CD14-positive monocyte (primary cell): ENCODE results near the gene SGPL1. TPM values are rescaled to one million over a fixed set of nuclear protein-coding genes. Genes with fewer than 3 reads are reported as not detected.

Experiments used
- DNase-seq, 3 donors: peaks; one replicate each; pipeline ENCODE4 v3.0.0-alpha.2; 2011 to 2022
- H2AFZ ChIP-seq: 2 replicates; pipeline ENCODE4 v1.6.0; 2012; ENCODE audit warnings: mild to moderate bottlenecking, low read depth, low read length, inconsistent platforms; ENCODE audit not compliant: insufficient read depth, poor library complexity, severe bottlenecking
- H3K27ac ChIP-seq, 2 donors: 1 replicate in 1 of 2; 2 replicates in 1 of 2; pipeline ENCODE4 v1.5.1; 2012 to 2013; ENCODE audit warnings: low read length in 2 of 2, control low read depth in 1 of 2, inconsistent platforms in 1 of 2, low read depth in 1 of 2, mild to moderate bottlenecking in 1 of 2
- H3K27me3 ChIP-seq, 2 donors: one replicate each; pipeline versions ENCODE4 v1.6.0 to v1.6.1; 2011 to 2013; ENCODE audit warnings: low read length in 2 of 2; ENCODE audit not compliant: control insufficient read depth in 2 of 2, insufficient read depth in 2 of 2
- H3K36me3 ChIP-seq, 2 donors: replicated peaks in 1 of 2; 1 replicate in 1 of 2; 2 replicates in 1 of 2; pipeline versions ENCODE4 v1.5.1 to v1.6.1; 2012 to 2013; ENCODE audit warnings: low read length in 2 of 2, control low read depth in 1 of 2, inconsistent platforms in 1 of 2, mild to moderate bottlenecking in 1 of 2; ENCODE audit not compliant: insufficient read depth in 2 of 2, control insufficient read depth in 1 of 2
- H3K4me1 ChIP-seq, 2 donors: 1 replicate in 1 of 2; 2 replicates in 1 of 2; pipeline versions ENCODE4 v1.5.1 to v1.6.1; 2012 to 2013; ENCODE audit warnings: low read length in 2 of 2, control low read depth in 1 of 2, inconsistent platforms in 1 of 2, mild to moderate bottlenecking in 1 of 2, moderate library complexity in 1 of 2; ENCODE audit not compliant: insufficient read depth in 2 of 2, control insufficient read depth in 1 of 2
- H3K4me2 ChIP-seq: replicated peaks from 2 replicates; pipeline ENCODE3; 2012; ENCODE audit warnings: low read length, moderate library complexity, mild to moderate bottlenecking; ENCODE audit not compliant: poor library complexity, severe bottlenecking; ENCODE audit errors: extremely low read depth
- H3K4me3 ChIP-seq, 3 experiments: fragments of 200-600 bp in 1 of 3; sonication (generic) in 1 of 3; replicated peaks in 1 of 3; 1 replicate in 2 of 3; 2 replicates in 1 of 3; pipeline ENCODE4 v1.5.1; 2011 to 2013; ENCODE audit warnings: low read length in 3 of 3, mild to moderate bottlenecking in 3 of 3, control low read depth in 2 of 3, low read depth in 2 of 3, inconsistent platforms in 1 of 3, moderate library complexity in 1 of 3
- H3K79me2 ChIP-seq: 2 replicates; pipeline ENCODE4 v1.6.0; 2012; ENCODE audit warnings: mild to moderate bottlenecking, control low read depth, inconsistent platforms, low read length, moderate library complexity; ENCODE audit not compliant: insufficient read depth
- H3K9ac ChIP-seq: 2 replicates; pipeline ENCODE4 v1.6.0; 2017; ENCODE audit warnings: low read length, mild to moderate bottlenecking; ENCODE audit not compliant: insufficient read depth, poor library complexity, severe bottlenecking
- H3K9me3 ChIP-seq, 2 donors: replicated peaks in 1 of 2; 1 replicate in 1 of 2; 2 replicates in 1 of 2; pipeline versions ENCODE4 v1.5.1 to v1.6.1; 2012 to 2013; ENCODE audit warnings: low read length in 2 of 2, control low read depth in 1 of 2; ENCODE audit not compliant: control insufficient read depth in 1 of 2, insufficient read depth in 1 of 2
- H4K20me1 ChIP-seq: 2 replicates; pipeline ENCODE4 v1.6.0; 2012; ENCODE audit warnings: mild to moderate bottlenecking, low read length, control low read depth, moderate library complexity; ENCODE audit not compliant: insufficient read depth
- H3K27ac Mint-ChIP-seq, 7 donors: one replicate each; pipeline ENCODE4 v1.8.0; 2020; ENCODE audit warnings: mild to moderate bottlenecking in 7 of 7, mixed read lengths in 7 of 7, moderate library complexity in 6 of 7, inconsistent platforms in 2 of 7
- H3K27me3 Mint-ChIP-seq, 3 donors: one replicate each; pipeline ENCODE4 v1.8.0; 2021 to 2022; ENCODE audit warnings: low read depth in 3 of 3, mild to moderate bottlenecking in 3 of 3, mixed read lengths in 3 of 3, moderate library complexity in 3 of 3, inconsistent platforms in 1 of 3
- H3K36me3 Mint-ChIP-seq, 2 donors: one replicate each; pipeline ENCODE4 v1.8.0; 2020; ENCODE audit warnings: mixed read lengths in 2 of 2, inconsistent platforms in 1 of 2, mild to moderate bottlenecking in 1 of 2
- H3K4me1 Mint-ChIP-seq: one replicate; pipeline ENCODE4 v1.8.0; 2020; ENCODE audit warnings: mild to moderate bottlenecking, mixed read lengths
- H3K4me3 Mint-ChIP-seq, 2 donors: one replicate each; pipeline ENCODE4 v1.8.0; 2020; ENCODE audit warnings: mild to moderate bottlenecking in 2 of 2, mixed read lengths in 2 of 2, moderate library complexity in 1 of 2
- H3K9me3 Mint-ChIP-seq, 7 donors: one replicate each; pipeline ENCODE4 v1.8.0; 2020 to 2022; ENCODE audit warnings: mixed read lengths in 7 of 7, mild to moderate bottlenecking in 6 of 7, moderate library complexity in 6 of 7, inconsistent platforms in 2 of 7
- WGBS: methylation state at CpG from one replicate; pipeline ENCODE4 v1.1.5; 2013; ENCODE audit warnings: missing lambda C conversion rate; ENCODE audit not compliant: insufficient coverage; 5-methylcytosine and 5-hydroxymethylcytosine counted together
- intact Hi-C, 2 donors: fragments of 100-400 bp; cut with micrococcal nuclease; formaldehyde crosslinking; loops; one replicate each; pipeline versions ENCODE4 v1.15.0 to v1.15.1; 2023
- polyA plus RNA-seq, 3 donors: library from polyadenylated mRNA; depleted of rRNA in 1 of 3; unstranded in 2 of 3; stranded (reverse) in 1 of 3; fragments of 300-500 nt in 2 of 3; fragments of >200 nt in 1 of 3; fragmentation: Illumina TruSeq in 2 of 3; gene quantifications; 1 replicate in 2 of 3; 2 replicates in 1 of 3; pipeline ENCODE4 v1.2.3, GENCODE V29; 2012 to 2021
- TF ChIP-seq, protein P1 (sequence below): fragments of 200-600 bp; IDR thresholded peaks from one replicate; pipeline ENCODE4 v1.8.0; 2022; ENCODE audit warnings: antibody characterized with exemption, mild to moderate bottlenecking

The SGPL1 gene
- polyA plus RNA-seq, 3 donors, result 16.6 to 26.8 (median 26.1) TPM

DNA sequence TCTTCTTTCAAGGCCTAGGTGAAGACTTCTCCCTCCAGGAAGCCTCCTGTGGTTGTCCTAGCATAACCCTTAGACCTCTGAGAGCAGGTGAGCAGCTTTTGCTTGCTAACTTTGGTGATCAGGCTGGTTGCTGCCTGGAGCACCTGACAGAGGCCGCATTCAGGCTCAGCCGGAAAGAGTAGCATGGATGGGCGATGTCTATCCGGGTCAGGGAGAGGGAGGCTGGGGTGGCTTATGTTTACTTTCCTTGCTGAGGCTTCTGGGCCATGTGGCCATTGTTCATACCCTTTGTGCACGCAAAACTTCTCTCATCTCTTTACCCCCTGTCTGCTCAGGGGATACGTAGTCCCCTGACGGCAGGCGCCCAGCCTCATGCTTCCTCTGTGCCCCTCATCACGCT, 100.1 kb downstream of the SGPL1 start:
- Histone ChIP-seq H3K4me2 (no peak overlapping the region), H3K4me3 (no peak overlapping the region), H3K9ac (no peak overlapping the region), H3K27ac (no peak overlapping the region), H2AFZ (no peak overlapping the region), H3K9me3 (peaks cover 0 to 9% of the 10 kb centered on the region in 2 donors), H3K79me2 (no peaks in the 10 kb centered on the region), H4K20me1 (no peaks in the 10 kb centered on the region), H3K36me3 (no peaks in the 10 kb centered on the region), H3K4me1 (no peaks in the 10 kb centered on the region), H3K27me3 (no peaks in the 10 kb centered on the region)
- TF ChIP-seq, protein P1, sequence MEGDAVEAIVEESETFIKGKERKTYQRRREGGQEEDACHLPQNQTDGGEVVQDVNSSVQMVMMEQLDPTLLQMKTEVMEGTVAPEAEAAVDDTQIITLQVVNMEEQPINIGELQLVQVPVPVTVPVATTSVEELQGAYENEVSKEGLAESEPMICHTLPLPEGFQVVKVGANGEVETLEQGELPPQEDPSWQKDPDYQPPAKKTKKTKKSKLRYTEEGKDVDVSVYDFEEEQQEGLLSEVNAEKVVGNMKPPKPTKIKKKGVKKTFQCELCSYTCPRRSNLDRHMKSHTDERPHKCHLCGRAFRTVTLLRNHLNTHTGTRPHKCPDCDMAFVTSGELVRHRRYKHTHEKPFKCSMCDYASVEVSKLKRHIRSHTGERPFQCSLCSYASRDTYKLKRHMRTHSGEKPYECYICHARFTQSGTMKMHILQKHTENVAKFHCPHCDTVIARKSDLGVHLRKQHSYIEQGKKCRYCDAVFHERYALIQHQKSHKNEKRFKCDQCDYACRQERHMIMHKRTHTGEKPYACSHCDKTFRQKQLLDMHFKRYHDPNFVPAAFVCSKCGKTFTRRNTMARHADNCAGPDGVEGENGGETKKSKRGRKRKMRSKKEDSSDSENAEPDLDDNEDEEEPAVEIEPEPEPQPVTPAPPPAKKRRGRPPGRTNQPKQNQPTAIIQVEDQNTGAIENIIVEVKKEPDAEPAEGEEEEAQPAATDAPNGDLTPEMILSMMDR, result no peak
- Mint-ChIP-seq H3K27ac (no peak overlapping the region), H3K4me3 (no peak overlapping the region), H3K9me3 (peaks cover 2 to 10% (median 5%) of the 10 kb centered on the region in 7 donors), H3K36me3 (no peaks in the 10 kb centered on the region), H3K4me1 (peaks cover 4% of the 10 kb centered on the region), H3K27me3 (peaks cover 7 to 9% (median 7%) of the 10 kb centered on the region in 3 donors)
- no peak for DNase-seq
- intact Hi-C loops, result no loop called here
- WGBS, result 98% methylated on average over 7 of the region's 9 CpGs

DNA sequence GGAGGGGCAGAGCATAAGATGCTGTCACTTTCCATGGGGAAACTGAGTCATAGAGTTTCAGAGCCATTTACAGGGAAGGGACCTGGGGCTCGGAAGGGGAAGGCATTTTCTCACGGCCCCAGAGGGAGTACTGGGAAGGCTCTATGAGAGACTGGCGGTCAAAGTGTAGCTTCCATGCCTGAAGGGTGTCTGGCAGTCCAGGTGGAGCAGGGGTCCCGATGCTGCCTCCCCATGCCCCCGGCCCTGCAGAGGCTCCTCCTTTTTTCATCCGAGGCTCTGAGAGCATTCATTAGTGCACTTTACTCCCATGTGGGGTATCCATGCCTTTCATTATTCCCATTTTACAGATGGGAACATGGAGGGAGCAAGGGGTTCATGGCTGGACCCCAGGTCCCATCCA, 100.5 kb downstream of the SGPL1 start:
- H3K9me3 Mint-ChIP-seq, result peaks cover 2 to 10% (median 5%) of the 10 kb centered on the region in 7 donors
- intact Hi-C loops, result no loop called here

More for the DNA sequence above, 100.5 kb downstream of the SGPL1 start:
- 89% methylated on average over 3 of the region's 6 CpGs for WGBS
- Histone ChIP-seq H3K27ac (no peak overlapping the region), H3K4me1 (no peaks in the 10 kb centered on the region), H3K79me2 (no peaks in the 10 kb centered on the region), H4K20me1 (no peaks in the 10 kb centered on the region), H3K4me3 (no peak overlapping the region), H3K36me3 (no peaks in the 10 kb centered on the region), H2AFZ (no peak overlapping the region), H3K4me2 (no peak overlapping the region), H3K27me3 (no peaks in the 10 kb centered on the region), H3K9me3 (peaks cover 0 to 9% of the 10 kb centered on the region in 2 donors), H3K9ac (no peak overlapping the region)
- Mint-ChIP-seq H3K27me3 (peaks cover 7 to 8% (median 7%) of the 10 kb centered on the region in 3 donors), H3K4me1 (peaks cover 4% of the 10 kb centered on the region), H3K4me3 (no peak overlapping the region), H3K36me3 (no peaks in the 10 kb centered on the region), H3K27ac (no peak overlapping the region)
- TF ChIP-seq, protein P1, result no peak
- DNase-seq, result no peak
